ENCODE results near the gene SORCS1.

DNA sequence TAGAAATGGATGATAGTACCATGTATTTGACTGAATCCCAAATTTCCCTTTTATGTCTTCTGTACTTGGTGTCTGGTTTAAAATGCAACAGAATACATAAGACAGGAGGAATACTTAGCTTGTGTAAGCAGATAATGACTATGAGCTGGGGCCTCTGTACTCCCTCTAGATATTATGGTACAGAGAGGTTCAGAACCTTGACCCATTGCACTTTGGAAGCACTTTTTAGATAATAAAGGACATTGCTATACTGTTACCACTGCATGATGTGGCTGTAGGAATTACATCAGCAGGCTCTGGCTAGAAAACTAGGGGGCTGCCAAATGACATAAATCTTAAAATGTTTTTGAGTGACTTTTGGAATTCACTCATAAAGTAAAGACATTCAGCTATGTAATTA is 526.6 kb downstream of the SORCS1 start:
- TF ChIP-seq CTCF (IDR thresholded peaks at IDR 0.05) (no peak), POLR2A (IDR thresholded peaks at IDR 0.05) (no peak), POLR2AphosphoS5 (IDR thresholded peaks at IDR 0.05) (no peak)
